Urinary bladder (tissue), 4 donors: ENCODE data around the gene ODC1. TPM values are rescaled to one million over a fixed set of nuclear protein-coding genes. Genes with fewer than 3 reads are reported as not detected.
"Not testable (repeated sequence)": the region's sequence is repeated elsewhere in the genome, so short reads cannot be mapped to it uniquely, and the experiment has no call there.

Experiments used
- DNase-seq: peaks from one replicate; pipeline ENCODE4 v3.0.0-alpha.2; 2015; ENCODE audit errors: extremely low spot score
- H3K27ac ChIP-seq: one replicate; pipeline ENCODE4 v1.5.1; 2013; ENCODE audit warnings: low read depth, mild to moderate bottlenecking, moderate library complexity
- H3K36me3 ChIP-seq: one replicate; pipeline ENCODE4 v1.6.1; 2013; ENCODE audit warnings: mild to moderate bottlenecking, moderate library complexity; ENCODE audit not compliant: insufficient read depth
- H3K4me1 ChIP-seq: one replicate; pipeline ENCODE4 v1.6.1; 2013; ENCODE audit warnings: mild to moderate bottlenecking, moderate library complexity; ENCODE audit not compliant: insufficient read depth
- H3K4me3 ChIP-seq: one replicate; pipeline ENCODE4 v1.5.1; 2013; ENCODE audit warnings: low read depth, low read length
- WGBS: extraction: QIAGEN DNeasy Blood & Tissue Kit; methylation state at CpG from one replicate; pipeline ENCODE4 v1.1.7; 2013; 5-methylcytosine and 5-hydroxymethylcytosine counted together
- polyA plus RNA-seq: library from polyadenylated mRNA; stranded (reverse); fragments of 200-250 nt; gene quantifications from one replicate; pipeline ENCODE4 v1.2.3, GENCODE V29; 2013
- total RNA-seq: library from RNA; depleted of rRNA; stranded (reverse); fragments of >200 nt; gene quantifications from one replicate; pipeline ENCODE4 v1.2.3, GENCODE V29; 2014
- donor health status: healthy with polysubstance abuse.
- donor health status: healthy.

Gene ODC1
- total and polyA plus RNA-seq, 2 donors, result 62.6 to 68.3 TPM

DNA sequence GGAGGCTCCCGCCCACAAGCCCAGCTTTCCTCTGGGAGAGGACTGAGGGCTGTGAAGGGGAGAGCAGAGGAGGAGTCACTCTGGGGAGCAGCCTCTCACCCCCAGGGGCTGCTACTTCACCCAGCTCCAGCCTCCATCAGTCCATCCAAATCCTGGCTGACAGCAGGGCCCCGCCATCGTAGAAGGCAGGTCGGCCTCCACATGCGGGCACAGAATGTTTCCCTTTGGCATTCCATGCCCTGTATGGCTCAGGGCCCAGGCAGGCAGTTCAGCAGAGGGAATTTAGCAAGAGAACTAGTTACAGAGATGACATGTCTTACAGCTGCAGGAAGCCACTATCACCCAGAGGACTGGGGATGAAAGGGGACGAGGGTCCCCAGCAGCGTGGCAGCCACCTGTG is 6.4 kb upstream of the ODC1 start:
- H3K27ac ChIP-seq, result no peak overlapping the region
- 80% methylated on average over 7 of the region's 7 CpGs for whole genome bisulfite sequencing
- H3K36me3 ChIP-seq, result no peaks in the 10 kb centered on the region
- H3K4me3 ChIP-seq, result no peak overlapping the region
- no peaks in the 10 kb centered on the region for H3K4me1 ChIP-seq
- no peak for DNase-seq

DNA sequence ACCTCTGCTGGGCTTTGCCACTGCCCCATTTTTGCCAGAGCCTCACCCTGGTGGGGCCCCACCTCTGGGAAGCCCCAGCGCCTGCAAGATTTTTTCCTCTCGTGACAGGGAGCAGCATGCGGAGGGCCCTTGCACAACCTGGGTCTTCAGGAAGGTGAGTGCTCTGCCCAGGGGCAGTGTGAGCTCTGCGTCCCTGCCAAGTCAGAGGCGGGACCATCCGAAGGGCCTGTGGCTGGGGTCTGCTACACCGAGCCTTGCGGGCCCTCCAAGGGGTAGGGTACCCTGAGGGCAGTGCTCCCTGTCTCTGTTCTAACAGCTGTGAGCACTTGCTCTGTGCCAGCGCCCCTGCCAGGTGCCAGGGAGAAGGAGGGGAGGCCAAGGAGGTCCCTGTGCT is 5.8 kb upstream of the ODC1 start:
- WGBS, result 86% methylated on average over 9 of the region's 9 CpGs
- no peak for DNase-seq
- no peak overlapping the region for H3K27ac ChIP-seq
- no peaks in the 10 kb centered on the region for H3K4me1 ChIP-seq
- no peaks in the 10 kb centered on the region for H3K36me3 ChIP-seq
- no peak overlapping the region for H3K4me3 ChIP-seq

DNA sequence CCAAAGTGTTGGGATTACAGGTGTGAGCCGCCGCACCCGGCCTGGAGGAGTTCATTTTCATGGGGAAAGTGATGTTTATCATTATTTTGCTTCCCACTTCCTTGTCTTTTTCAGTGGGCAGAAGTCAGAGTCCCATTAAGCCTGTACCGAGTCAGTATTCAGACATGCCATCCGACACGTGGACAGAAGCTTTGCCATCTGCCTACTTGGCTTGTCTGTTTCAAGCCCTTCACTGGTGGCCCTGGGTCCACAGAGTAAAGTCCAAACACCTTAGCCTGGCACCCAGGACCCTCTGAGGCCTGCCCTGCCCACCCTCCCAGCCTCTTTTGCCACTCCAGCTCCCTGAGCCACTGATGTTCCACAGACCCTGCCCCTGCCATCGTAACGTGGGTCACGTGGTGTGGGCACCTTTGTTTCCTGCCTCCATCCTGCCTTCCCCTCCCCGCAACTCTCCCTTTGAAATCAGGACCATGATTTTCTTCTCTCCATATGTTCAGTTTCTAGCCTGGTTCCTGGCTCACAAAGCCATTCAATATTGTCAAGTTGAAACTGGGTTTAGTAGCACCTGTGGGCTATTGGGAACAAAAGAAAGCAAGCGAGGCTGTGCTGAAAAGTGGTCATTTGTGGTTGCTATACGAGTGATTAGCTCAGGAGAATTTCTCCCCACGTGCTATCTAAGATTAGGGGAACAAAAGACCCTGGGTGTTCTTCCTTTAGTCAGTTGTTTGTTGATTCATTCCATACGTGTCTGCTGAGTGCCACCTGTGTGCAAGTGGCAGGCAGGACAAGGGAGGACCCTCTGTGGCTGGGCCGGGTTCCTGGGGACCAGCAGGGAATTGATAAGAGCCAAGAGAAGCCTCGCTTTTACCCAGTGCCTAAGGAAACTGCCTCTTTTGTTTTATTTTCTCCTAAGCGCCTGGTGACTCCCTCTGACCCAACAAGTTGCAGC is 5.1 kb upstream of the ODC1 start:
- H3K4me1 ChIP-seq, result no peaks in the 10 kb centered on the region

DNA sequence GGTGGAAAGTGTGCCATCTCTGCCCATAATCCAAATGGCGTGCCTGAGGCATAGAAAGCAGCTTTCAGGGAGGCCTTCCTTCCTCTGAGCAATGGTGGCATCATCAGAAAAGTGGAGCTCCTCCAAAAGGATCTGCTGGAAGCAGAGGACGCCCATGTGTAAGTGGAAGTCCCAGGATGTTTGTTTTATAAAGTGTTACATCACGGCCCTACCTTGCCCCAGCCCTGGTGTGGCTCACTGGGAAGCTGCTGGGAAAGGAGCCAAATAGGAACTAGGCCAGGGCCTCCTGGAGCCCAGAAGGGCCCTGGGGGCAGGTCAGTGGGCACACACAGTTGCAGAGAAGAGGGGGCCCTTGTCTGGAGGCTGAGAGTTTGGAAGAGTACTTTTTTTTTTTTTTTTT is 4.2 kb upstream of the ODC1 start:
- 57% methylated on average over 3 of the region's 3 CpGs for whole genome bisulfite sequencing
- H3K36me3 ChIP-seq, result no peaks in the 10 kb centered on the region
- DNase-seq, result no peak
- H3K4me1 ChIP-seq, result no peaks in the 10 kb centered on the region
- no peak overlapping the region for H3K4me3 ChIP-seq
- H3K27ac ChIP-seq, result peak overlapping the region; percentile 6

More for the DNA sequence above, 5.1 kb upstream of the ODC1 start:
- Histone ChIP-seq H3K4me3 (no peak overlapping the region), H3K36me3 (no peaks in the 10 kb centered on the region), H3K27ac (no peak overlapping the region)
- 86% methylated on average over 17 of the region's 17 CpGs for WGBS
- no peak for DNase-seq

DNA sequence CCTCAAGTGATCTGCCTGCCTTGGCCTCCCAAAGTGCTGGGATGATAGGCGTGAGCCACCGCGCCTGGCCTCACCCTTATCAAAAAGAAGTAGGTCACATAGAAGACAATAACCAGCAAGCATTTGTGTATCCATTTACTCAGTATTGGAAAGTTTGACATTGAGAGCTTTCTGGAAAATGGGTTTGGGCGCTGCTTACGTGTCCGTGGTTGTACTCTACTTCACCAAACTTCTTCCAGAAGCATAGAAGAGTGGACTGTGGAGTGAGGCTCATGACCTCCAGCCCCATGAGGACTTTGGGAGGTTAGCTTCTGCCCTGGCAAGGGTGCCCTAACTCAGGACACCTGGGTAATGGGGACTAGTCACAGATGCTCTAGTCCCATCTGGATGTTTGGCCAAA is 3.7 kb upstream of the ODC1 start:
- Histone ChIP-seq H3K36me3 (no peaks in the 10 kb centered on the region), H3K4me1 (no peaks in the 10 kb centered on the region), H3K4me3 (no peak overlapping the region), H3K27ac (peak overlapping the region; percentile 6)
- DNase-seq, result no peak
- 95% methylated on average over 6 of the region's 6 CpGs for WGBS

DNA sequence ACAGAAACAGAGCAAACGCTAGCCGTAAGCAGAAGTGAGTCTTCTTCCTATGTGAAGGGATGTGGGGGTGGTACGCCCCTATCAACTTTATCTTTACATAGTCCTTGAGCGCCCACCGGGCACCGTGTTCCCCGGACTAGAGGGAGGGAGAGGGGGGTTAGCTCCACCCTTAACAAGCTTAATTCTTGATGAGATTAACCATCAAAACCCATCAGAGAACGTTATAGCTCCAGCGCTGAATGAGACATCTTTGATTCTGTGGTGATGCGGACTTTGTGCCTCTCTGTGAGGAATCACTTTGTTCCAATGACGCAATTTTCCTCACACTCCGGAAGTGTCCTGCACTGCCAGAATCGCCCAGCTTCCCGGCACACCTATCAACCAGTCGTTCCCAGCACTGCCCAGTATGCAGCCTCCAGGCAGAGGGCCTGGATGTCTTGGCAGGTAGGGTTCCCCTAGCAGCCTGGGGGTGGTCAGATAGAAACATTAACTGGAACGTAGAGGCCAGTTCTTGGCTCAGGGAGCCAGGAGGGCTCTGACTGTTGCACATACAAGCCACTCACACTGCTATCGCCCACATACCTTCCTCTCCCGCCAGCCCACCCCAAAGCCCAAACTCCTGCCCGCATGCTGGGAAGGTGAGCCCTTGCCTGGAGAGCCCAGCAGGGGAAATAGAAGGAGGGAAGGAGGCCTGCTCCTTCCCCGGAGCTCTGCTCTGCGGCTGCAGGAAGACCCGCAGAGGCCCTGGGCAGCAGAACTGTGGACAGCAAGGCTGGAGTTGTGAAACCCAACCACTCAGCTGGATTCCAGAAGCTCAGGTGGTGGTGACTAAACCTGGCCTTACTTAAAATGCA is 1.9 kb upstream of the ODC1 start:
- H3K27ac ChIP-seq, result no peak overlapping the region
- 78% methylated on average over 22 of the region's 22 CpGs for WGBS
- no peak overlapping the region for H3K4me3 ChIP-seq
- DNase-seq, result no peak
- H3K36me3 ChIP-seq, result no peaks in the 10 kb centered on the region
- H3K4me1 ChIP-seq, result no peaks in the 10 kb centered on the region

DNA sequence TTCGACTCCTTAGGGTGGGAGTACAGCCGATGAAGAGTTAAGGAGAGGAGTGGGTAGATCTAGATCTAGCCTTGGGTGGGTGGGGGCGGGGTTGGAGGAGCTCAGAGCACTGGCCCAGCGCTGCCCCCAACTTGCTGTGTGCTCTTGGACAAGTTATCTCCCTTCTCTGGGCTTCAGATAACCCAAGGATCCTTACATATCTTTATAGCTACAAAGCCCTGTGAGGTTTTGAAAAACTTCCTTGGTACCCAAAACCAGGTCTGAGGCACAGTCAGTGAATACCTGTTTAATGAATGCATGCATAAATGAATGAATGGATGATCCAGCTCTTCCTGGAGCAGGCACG is 1.3 kb upstream of the ODC1 start:
- DNase-seq, result no peak
- no peak overlapping the region for H3K27ac ChIP-seq
- no peaks in the 10 kb centered on the region for H3K36me3 ChIP-seq
- H3K4me3 ChIP-seq, result no peak overlapping the region
- 45% methylated on average over 5 of the region's 5 CpGs for WGBS
- no peaks in the 10 kb centered on the region for H3K4me1 ChIP-seq

DNA sequence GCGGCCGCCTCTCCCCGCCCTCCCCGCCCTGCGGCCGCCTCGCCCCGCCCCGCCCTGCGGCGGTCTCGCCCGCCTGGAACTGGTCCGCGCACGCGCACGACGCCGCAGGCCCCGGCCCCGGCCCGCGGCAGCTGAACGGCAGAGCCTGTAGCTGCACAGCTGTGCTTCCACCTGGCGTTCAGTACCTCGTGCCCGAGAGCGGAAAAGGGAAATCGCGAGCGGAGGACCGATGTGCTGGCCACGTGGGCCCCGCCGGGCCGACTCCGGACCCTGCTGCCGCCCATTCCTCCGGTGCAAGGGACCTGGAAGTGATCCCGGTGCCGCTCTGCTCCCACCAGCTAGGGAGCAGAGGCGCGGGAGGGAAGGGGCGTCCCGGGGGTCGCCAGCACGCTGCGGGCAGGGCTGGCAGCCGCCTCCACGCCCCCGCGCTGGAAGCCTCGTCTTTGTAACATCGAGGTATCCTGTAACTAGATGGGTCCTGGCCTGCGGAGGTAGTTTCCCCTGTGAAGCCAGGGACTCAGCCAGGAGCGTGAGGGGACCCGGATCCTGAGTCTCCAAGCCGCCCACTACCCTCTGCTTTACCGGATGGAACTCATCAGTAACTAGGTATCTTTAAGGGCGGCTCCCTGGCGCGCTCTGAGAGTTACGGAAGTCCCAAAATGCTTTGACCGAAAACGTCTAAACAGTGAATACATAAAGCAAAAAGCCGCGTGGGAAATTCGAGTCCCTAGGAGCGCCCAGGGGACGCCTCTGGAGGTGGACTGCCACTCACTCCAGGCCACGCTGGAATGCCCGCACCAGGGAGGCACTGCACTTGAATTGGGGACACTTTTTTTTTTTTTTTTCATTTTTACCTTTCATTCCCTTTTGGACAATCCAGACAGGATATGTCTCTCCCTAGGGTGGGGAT is 704 bp upstream of the ODC1 start:
- Histone ChIP-seq H3K4me3 (peak overlapping the region; percentile 48), H3K27ac (peak overlapping the region; percentile 66), H3K36me3 (no peaks in the 10 kb centered on the region), H3K4me1 (no peaks in the 10 kb centered on the region)
- DNase-seq, result no peak
- WGBS, result 2% methylated on average over 73 of the region's 73 CpGs

DNA sequence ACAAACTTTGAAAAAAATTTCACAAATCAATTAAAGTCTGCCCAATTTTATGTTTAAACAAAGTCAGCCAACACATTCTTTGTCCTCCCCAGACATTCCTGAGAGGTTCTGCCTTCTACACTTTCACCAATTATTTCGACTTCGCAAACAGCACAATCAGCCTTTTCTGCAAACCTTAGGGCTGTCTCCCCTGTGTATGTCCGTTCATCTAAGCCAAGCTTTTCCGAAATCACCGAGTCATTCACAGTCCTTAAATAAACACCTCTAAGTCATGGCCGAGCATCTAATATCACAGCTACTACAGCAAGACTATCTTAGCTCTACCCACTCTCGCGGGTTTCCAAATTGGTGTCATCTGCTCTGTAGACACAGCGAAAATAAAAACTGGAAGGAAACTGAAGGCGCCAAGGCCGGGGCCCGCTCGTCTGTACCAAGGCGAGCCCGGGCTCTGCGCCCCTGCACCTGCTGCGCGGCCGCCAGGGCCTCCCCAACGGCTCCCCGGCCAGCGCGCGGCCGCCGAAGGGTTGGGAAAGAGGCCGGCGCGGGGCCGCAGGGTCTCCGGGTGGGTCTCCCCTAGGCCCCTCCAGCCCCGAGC is 730 bp downstream of the ODC1 start:
- DNase-seq, result no peak
- H3K4me3 ChIP-seq, result peak overlapping the region; percentile 72
- H3K4me1 ChIP-seq, result no peaks in the 10 kb centered on the region
- WGBS, result 4% methylated on average over 32 of the region's 32 CpGs
- peak overlapping the region; percentile 97 for H3K27ac ChIP-seq
- H3K36me3 ChIP-seq, result no peaks in the 10 kb centered on the region

DNA sequence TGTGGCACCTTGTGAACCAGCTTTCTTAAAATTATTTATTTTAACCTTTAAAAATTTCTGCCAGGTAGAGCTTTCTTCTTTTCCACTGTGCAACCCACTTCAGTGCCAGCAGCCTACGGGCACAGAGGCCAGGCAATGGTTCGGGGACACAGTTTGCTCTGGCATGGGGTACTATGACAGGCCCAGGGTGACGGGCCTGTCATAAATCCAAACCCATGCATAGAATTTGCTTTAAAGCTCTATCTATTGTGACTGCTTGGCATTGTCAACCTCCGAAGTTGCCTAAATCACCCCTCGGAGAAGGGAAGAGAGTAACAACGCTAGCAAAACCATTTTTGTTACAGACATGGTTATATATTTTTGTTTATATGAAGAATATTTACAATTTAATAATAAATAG is 1.5 kb downstream of the ODC1 start:
- DNase-seq, result no peak
- no peak overlapping the region for H3K27ac ChIP-seq
- 88% methylated on average over 6 of the region's 6 CpGs for WGBS
- no peaks in the 10 kb centered on the region for H3K36me3 ChIP-seq
- H3K4me1 ChIP-seq, result no peaks in the 10 kb centered on the region
- H3K4me3 ChIP-seq, result no peak overlapping the region

DNA sequence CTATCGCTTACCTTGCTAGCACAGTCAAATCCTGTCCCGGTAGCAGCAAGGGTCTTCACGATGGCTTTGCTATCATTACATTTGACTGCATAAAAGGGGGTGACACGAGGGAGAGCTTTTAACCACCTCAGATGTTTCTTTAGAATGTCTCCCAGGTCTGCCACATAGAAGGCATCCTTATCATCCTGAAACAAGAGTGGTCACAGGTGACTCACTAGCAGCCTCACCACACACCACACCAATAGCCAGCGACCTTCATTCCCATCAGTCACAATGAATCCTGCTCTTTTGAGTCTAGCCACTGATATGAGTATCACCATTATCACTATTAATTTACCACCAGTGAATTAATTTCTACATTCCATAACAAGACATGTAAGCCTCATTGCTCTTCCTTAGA is 3.7 kb downstream of the ODC1 start:
- H3K36me3 ChIP-seq, result peaks cover 2% of the 10 kb centered on the region
- H3K4me3 ChIP-seq, result no peak overlapping the region
- 88% methylated on average over 5 of the region's 5 CpGs for WGBS
- no peak for DNase-seq
- no peaks in the 10 kb centered on the region for H3K4me1 ChIP-seq
- no peak overlapping the region for H3K27ac ChIP-seq

DNA sequence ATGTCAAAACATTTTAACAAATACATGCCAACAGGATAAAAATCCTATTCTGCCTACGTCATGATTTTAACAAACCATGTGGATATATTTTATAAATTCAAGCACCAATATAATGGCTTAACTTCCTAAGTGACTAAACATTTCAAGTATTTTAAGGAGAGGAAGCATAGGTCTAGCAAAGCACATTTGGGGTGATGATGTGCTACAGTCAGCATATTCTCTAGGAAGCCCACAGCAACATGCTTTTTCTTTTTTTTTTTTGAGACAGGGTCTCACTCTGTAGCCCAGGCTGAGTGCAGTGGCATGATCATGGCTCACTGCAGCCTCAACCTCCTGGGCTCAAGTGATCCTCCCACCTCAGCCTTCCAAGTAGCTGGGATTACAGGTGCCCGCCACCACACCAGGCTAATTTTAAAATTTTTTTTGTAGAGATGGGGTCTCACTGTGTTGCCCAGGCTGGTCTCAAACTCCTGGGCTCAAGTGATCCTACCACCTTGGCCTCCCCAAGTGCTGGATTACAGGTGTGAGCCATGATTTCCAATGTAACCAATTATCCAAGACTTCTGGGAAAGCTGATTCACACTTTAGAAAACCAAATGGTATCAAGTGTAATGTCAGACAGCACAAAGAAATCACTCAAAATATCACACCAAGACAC is 5.5 kb downstream of the ODC1 start:
- 89% methylated on average over 2 of the region's 2 CpGs for WGBS
- H3K4me1 ChIP-seq, H3K36me3 ChIP-seq: not testable (repeated sequence)

More for the DNA sequence above, 5.5 kb downstream of the ODC1 start:
- not testable (repeated sequence) for H3K4me3 ChIP-seq, H3K27ac ChIP-seq, DNase-seq
